Thymus (tissue), 11 donors: ENCODE measurements around the gene CNOT6L. TPM values are rescaled to one million over a fixed set of nuclear protein-coding genes. Genes with fewer than 3 reads are reported as not detected.

Experiments used
- DNase-seq, 9 donors: peaks; one replicate each; pipeline ENCODE4 v3.0.0-alpha.2; 2013; ENCODE audit warnings: low spot score in 9 of 9, low read depth in 6 of 9, missing footprints in 1 of 9
- H3K27ac ChIP-seq, 2 donors: one replicate each; pipeline ENCODE4 v1.5.1; 2013; ENCODE audit warnings: control low read depth in 1 of 2, low read depth in 1 of 2, low read length in 1 of 2, mild to moderate bottlenecking in 1 of 2, moderate library complexity in 1 of 2
- H3K27me3 ChIP-seq, 2 donors: one replicate each; pipeline ENCODE4 v1.5.1; 2013; ENCODE audit warnings: low read length in 1 of 2; ENCODE audit not compliant: control insufficient read depth in 2 of 2, insufficient read depth in 1 of 2
- H3K36me3 ChIP-seq, 2 donors: one replicate each; pipeline ENCODE4 v1.5.1; 2013; ENCODE audit warnings: low read length in 1 of 2, mild to moderate bottlenecking in 1 of 2, moderate library complexity in 1 of 2; ENCODE audit not compliant: control insufficient read depth in 2 of 2, insufficient read depth in 2 of 2
- H3K4me1 ChIP-seq, 2 donors: one replicate each; pipeline ENCODE4 v1.5.1; 2013; ENCODE audit warnings: low read length in 2 of 2; ENCODE audit not compliant: control insufficient read depth in 2 of 2, insufficient read depth in 2 of 2
- H3K4me3 ChIP-seq, 2 donors: one replicate each; pipeline ENCODE4 v1.5.1; 2013; ENCODE audit warnings: low read length in 2 of 2, control low read depth in 1 of 2, mild to moderate bottlenecking in 1 of 2
- H3K9me3 ChIP-seq, 2 donors: one replicate each; pipeline ENCODE4 v1.5.1; 2013; ENCODE audit warnings: low read length in 1 of 2, mild to moderate bottlenecking in 1 of 2; ENCODE audit not compliant: control insufficient read depth in 2 of 2, insufficient read depth in 1 of 2
- WGBS: extraction: QIAGEN DNeasy Blood & Tissue Kit; methylation state at CpG from one replicate; pipeline ENCODE4 v1.1.7; 2013; 5-methylcytosine and 5-hydroxymethylcytosine counted together
- polyA plus RNA-seq: library from polyadenylated mRNA; stranded (reverse); fragments of 200-250 nt; gene quantifications from one replicate; pipeline ENCODE4 v1.2.3, GENCODE V29; 2013
- total RNA-seq: library from RNA; stranded (reverse); fragments of 120-200 nt; gene quantifications from one replicate; pipeline ENCODE4 v1.2.4, GENCODE V29; 2013
- donor health status: healthy.

The CNOT6L gene
- total and polyA plus RNA-seq, 2 donors = 28.4 to 39.4 TPM

- Histone ChIP-seq H3K4me3 (no peak overlapping the region), H3K36me3 (no peaks in the 10 kb centered on the region), H3K4me1 (no peaks in the 10 kb centered on the region), H3K27ac (no peak overlapping the region), H3K9me3 (no peaks in the 10 kb centered on the region), H3K27me3 (no peaks in the 10 kb centered on the region)
- no peak for DNase-seq
- 96% methylated on average over 4 of the region's 4 CpGs for WGBS
Measured at GRCh38 chr4:77665381-77666069, 153.6 kb downstream of the CNOT6L start.

Other genes with a start within 250 kb of the CNOT6L start
- gene CXCL13, start 213.5 kb downstream of the CNOT6L start, total RNA-seq = 1.9 TPM
- gene CXCL13, start 213.5 kb downstream of the CNOT6L start, polyA plus RNA-seq = 55.3 TPM
- gene MRPL1, start 43.5 kb upstream of the CNOT6L start, total RNA-seq = 45.9 TPM
- gene MRPL1, start 43.5 kb upstream of the CNOT6L start, polyA plus RNA-seq = 74.7 TPM
- gene FRAS1, start 238.0 kb upstream of the CNOT6L start, total RNA-seq = 1.6 TPM
- gene FRAS1, start 238.0 kb upstream of the CNOT6L start, polyA plus RNA-seq = 1.0 TPM